Thyroid gland (tissue), 4 donors: ENCODE measurements around the gene KNG1.
"Not testable (repeated sequence)": the region's sequence is repeated elsewhere in the genome, so short reads cannot be mapped to it uniquely, and the experiment has no call there.

Source experiments
- POLR2A ChIP-seq, 2 donors: fragments of 450-650 bp; IDR thresholded peaks; one replicate each; pipeline ENCODE4 v1.6.1; 2017; ENCODE audit warnings: antibody characterized with exemption in 2 of 2, mild to moderate bottlenecking in 2 of 2, moderate library complexity in 1 of 2
- TF ChIP-seq, protein P1 (sequence below), 6 experiments: fragments of 200-600 bp in 3 of 6; fragments of 450-650 bp in 3 of 6; sonication (generic) in 3 of 6; IDR thresholded peaks; one replicate each; pipeline ENCODE4 v1.5.1; 2016 to 2019; ENCODE audit warnings: antibody characterized with exemption in 6 of 6, mild to moderate bottlenecking in 2 of 6, inconsistent platforms in 1 of 6, moderate library complexity in 1 of 6

DNA sequence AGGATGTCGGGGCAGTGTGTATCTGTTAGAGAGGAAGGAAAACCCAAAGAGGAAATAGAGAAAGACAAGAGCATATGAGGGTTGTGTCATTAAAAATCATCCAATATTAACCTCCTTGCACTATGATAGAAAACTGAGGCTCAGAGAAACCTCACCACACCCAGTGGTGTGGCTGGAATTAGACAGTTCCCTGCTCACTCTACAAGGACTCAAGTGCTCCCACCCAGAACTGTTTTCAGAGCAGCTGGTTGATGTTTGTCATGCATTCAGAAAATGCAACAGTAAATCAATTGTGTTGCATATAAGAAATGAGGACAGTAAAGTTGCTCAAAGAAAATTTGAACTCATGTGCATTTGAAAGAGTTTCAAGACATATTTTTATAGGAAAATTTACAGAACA, 26.9 kb upstream of the KNG1 start:
- not testable (repeated sequence) for TF ChIP-seq POLR2A (IDR thresholded peaks at IDR 0.05)
- TF ChIP-seq, protein P1, sequence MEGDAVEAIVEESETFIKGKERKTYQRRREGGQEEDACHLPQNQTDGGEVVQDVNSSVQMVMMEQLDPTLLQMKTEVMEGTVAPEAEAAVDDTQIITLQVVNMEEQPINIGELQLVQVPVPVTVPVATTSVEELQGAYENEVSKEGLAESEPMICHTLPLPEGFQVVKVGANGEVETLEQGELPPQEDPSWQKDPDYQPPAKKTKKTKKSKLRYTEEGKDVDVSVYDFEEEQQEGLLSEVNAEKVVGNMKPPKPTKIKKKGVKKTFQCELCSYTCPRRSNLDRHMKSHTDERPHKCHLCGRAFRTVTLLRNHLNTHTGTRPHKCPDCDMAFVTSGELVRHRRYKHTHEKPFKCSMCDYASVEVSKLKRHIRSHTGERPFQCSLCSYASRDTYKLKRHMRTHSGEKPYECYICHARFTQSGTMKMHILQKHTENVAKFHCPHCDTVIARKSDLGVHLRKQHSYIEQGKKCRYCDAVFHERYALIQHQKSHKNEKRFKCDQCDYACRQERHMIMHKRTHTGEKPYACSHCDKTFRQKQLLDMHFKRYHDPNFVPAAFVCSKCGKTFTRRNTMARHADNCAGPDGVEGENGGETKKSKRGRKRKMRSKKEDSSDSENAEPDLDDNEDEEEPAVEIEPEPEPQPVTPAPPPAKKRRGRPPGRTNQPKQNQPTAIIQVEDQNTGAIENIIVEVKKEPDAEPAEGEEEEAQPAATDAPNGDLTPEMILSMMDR (IDR thresholded peaks at IDR 0.05) = not testable (repeated sequence)
